Measurements from ENCODE around the gene RNF168. TPM values are rescaled to one million over a fixed set of nuclear protein-coding genes. Genes with fewer than 3 reads are reported as not detected.

The RNF168 gene
- total and polyA plus RNA-seq, 4 donors = 7.2 to 25.7 (median 13.0) TPM

DNA sequence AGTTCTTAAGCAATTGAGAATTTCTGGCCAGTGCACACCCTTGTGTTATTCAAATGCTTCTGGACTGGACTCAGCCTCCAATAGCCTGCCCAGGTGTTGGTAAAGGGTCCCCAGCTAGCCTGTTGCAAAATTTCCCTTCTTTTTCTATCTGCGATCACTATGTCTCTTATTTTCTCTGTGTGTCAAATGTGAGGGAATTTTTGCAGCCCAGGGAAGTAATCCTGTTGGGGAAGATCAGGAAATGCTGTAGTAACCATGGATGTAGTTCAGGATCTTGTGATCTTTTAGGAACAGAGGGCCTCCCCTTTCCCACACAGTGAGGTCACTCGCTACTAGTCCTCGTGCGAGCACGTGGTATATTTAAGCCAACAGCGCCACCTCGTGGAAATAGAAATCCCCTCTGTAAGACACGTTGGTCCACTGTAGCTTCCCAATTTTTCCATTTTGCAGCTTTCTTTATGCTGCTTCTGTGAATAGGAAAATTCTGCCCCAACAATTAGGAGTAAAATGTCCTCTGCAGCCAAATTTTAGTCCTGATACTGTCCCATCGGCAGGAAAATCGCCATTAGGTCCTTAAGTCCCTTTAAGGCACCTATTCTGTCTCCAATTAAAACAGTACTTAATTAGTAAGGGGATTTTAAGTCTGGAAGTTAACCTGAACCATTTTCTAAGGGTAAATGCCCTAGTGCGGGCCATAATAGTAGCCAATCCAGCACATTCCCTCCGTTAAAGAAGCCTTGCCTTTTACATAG lies 15.6 kb upstream of the RNF168 start:
- ATAC-seq (ENCODE audit: insufficient read depth, low FRiP score) (no peak), DNase-seq (peak in 1 of 3 donors; percentile 9)
- H3K4me3 ChIP-seq = no peak overlapping the region
- H3K27ac ChIP-seq (ENCODE audit: low read depth in 1 of 2, low read length in 1 of 2) = no peak overlapping the region
- 44 to 50% methylated on average over 12 of the region's 12 CpGs for WGBS, 2 donors
- H3K36me3 ChIP-seq (ENCODE audit: control insufficient read depth in 4 of 4, insufficient read depth in 4 of 4, low read length in 4 of 4) = no peaks in the 10 kb centered on the region
- H3K4me1 ChIP-seq (ENCODE audit: control insufficient read depth in 5 of 5, insufficient read depth in 5 of 5, low read length in 5 of 5) = no peaks in the 10 kb centered on the region
- H3K27me3 ChIP-seq (ENCODE audit: control insufficient read depth in 3 of 3, insufficient read depth in 3 of 3, low read length in 2 of 3) = no peaks in the 10 kb centered on the region
- no peak overlapping the region for H3K9ac ChIP-seq (ENCODE audit: insufficient read depth in 1 of 2, low read length in 2 of 2)
- TF ChIP-seq, protein P1, sequence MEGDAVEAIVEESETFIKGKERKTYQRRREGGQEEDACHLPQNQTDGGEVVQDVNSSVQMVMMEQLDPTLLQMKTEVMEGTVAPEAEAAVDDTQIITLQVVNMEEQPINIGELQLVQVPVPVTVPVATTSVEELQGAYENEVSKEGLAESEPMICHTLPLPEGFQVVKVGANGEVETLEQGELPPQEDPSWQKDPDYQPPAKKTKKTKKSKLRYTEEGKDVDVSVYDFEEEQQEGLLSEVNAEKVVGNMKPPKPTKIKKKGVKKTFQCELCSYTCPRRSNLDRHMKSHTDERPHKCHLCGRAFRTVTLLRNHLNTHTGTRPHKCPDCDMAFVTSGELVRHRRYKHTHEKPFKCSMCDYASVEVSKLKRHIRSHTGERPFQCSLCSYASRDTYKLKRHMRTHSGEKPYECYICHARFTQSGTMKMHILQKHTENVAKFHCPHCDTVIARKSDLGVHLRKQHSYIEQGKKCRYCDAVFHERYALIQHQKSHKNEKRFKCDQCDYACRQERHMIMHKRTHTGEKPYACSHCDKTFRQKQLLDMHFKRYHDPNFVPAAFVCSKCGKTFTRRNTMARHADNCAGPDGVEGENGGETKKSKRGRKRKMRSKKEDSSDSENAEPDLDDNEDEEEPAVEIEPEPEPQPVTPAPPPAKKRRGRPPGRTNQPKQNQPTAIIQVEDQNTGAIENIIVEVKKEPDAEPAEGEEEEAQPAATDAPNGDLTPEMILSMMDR (IDR thresholded peaks at IDR 0.05; ENCODE audit: control extremely low read depth, extremely low read depth) = peak; percentile 40
- peaks cover 2 to 33% (median 16%) of the 10 kb centered on the region in 4 donors for H3K9me3 ChIP-seq (ENCODE audit: control insufficient read depth in 4 of 4, insufficient read depth in 3 of 4, low read length in 3 of 4)

GRCh38 chr3:196517919-196518318 lies 14.4 kb upstream of the RNF168 start:
- no peak overlapping the region for H3K4me3 ChIP-seq
- ATAC-seq (ENCODE audit: insufficient read depth, low FRiP score) (no peak), DNase-seq (no peak)
- no peak overlapping the region for H3K27ac ChIP-seq (ENCODE audit: low read depth in 1 of 2, low read length in 1 of 2)
- no peaks in the 10 kb centered on the region for H3K4me1 ChIP-seq (ENCODE audit: control insufficient read depth in 5 of 5, insufficient read depth in 5 of 5, low read length in 5 of 5)
- no peaks in the 10 kb centered on the region for H3K27me3 ChIP-seq (ENCODE audit: control insufficient read depth in 3 of 3, insufficient read depth in 3 of 3, low read length in 2 of 3)
- H3K9me3 ChIP-seq (ENCODE audit: control insufficient read depth in 4 of 4, insufficient read depth in 3 of 4, low read length in 3 of 4) = peaks cover 2 to 31% (median 16%) of the 10 kb centered on the region in 4 donors
- 89 to 95% methylated on average over 2 of the region's 2 CpGs for WGBS, 2 donors
- TF ChIP-seq, protein P1 (IDR thresholded peaks at IDR 0.05; ENCODE audit: control extremely low read depth, extremely low read depth) = no peak
- no peak overlapping the region for H3K9ac ChIP-seq (ENCODE audit: insufficient read depth in 1 of 2, low read length in 2 of 2)
- no peaks in the 10 kb centered on the region for H3K36me3 ChIP-seq (ENCODE audit: control insufficient read depth in 4 of 4, insufficient read depth in 4 of 4, low read length in 4 of 4)

DNA sequence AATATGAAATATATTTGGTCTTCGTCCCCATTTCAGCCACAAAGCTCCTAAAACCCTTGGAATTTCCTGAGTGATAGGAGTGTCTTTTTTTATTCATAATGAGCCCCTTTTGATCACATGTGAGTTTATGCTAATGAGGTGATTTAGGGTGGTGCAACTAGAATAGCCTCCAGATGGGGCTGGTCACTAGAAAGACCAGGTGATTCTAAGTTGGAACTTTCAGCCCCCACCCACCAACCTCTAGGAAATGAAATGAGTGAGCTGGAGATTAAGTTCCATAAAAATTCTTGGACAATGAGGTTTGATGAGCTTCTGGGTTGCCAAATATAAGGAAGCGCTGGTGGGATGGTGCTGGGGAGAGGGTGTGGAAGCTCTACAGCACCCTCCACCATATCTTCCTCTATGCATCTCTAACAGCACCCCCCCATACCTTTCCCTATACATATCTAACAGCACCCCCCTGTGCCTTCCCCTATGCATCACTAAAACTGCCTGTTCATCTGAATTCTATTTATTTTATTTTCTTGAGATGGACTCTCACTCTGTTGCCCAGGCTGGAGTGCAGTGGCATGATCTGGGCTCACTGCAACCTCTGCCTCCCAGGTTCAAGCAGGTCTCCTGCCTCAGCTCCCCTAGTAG lies 13.7 kb upstream of the RNF168 start:
- Histone ChIP-seq H3K9ac (ENCODE audit: insufficient read depth in 1 of 2, low read length in 2 of 2) (no peak overlapping the region), H3K27me3 (ENCODE audit: control insufficient read depth in 3 of 3, insufficient read depth in 3 of 3, low read length in 2 of 3) (no peaks in the 10 kb centered on the region), H3K9me3 (ENCODE audit: control insufficient read depth in 4 of 4, insufficient read depth in 3 of 4, low read length in 3 of 4) (peaks cover 2 to 30% (median 15%) of the 10 kb centered on the region in 4 donors), H3K36me3 (ENCODE audit: control insufficient read depth in 4 of 4, insufficient read depth in 4 of 4, low read length in 4 of 4) (no peaks in the 10 kb centered on the region), H3K4me1 (ENCODE audit: control insufficient read depth in 5 of 5, insufficient read depth in 5 of 5, low read length in 5 of 5) (no peaks in the 10 kb centered on the region), H3K27ac (ENCODE audit: low read depth in 1 of 2, low read length in 1 of 2) (no peak overlapping the region), H3K4me3 (no peak overlapping the region)
- DNase-seq (no peak), ATAC-seq (ENCODE audit: insufficient read depth, low FRiP score) (no peak)
- TF ChIP-seq, protein P1 (IDR thresholded peaks at IDR 0.05; ENCODE audit: control extremely low read depth, extremely low read depth) = no peak
- 85 to 92% methylated on average over 2 of the region's 2 CpGs for WGBS, 2 donors

All from lung (tissue), 12 donors.